Thyroid gland (tissue), 4 donors: ENCODE data around the gene PPP1R3F. TPM values are rescaled to one million over a fixed set of nuclear protein-coding genes. Genes with fewer than 3 reads are reported as not detected.

ENCODE experiments used
- DNase-seq, 2 donors: peaks; one replicate each; pipeline ENCODE4 v3.0.0-alpha.2; 2019
- H3K27ac ChIP-seq, 3 donors: fragments of 200-600 bp; sonication (generic); 1 replicate in 2 of 3; 2 replicates in 1 of 3; pipeline ENCODE4 v1.5.1; 2016 to 2019; ENCODE audit warnings: mild to moderate bottlenecking in 1 of 3, moderate library complexity in 1 of 3
- H3K27me3 ChIP-seq: fragments of 200-600 bp; sonication (generic); one replicate; pipeline ENCODE4 v1.5.1; 2019
- H3K36me3 ChIP-seq, 2 donors: fragments of 200-600 bp; sonication (generic); one replicate each; pipeline ENCODE4 v1.5.1; 2016 to 2019
- H3K4me1 ChIP-seq, 2 donors: fragments of 200-600 bp; sonication (generic); one replicate each; pipeline ENCODE4 v1.5.1; 2017 to 2019
- H3K4me3 ChIP-seq, 3 donors: fragments of 200-600 bp; sonication (generic); replicated peaks in 1 of 3; 1 replicate in 2 of 3; 2 replicates in 1 of 3; pipeline ENCODE4 v1.5.1; 2016; ENCODE audit warnings: mild to moderate bottlenecking in 1 of 3
- H3K9me3 ChIP-seq: fragments of 200-600 bp; sonication (generic); one replicate; pipeline ENCODE4 v1.5.1; 2017
- POLR2A ChIP-seq, 2 donors: fragments of 450-650 bp; IDR thresholded peaks; one replicate each; pipeline ENCODE4 v1.6.1; 2017; ENCODE audit warnings: antibody characterized with exemption in 2 of 2, mild to moderate bottlenecking in 2 of 2, moderate library complexity in 1 of 2
- WGBS, 2 donors: methylation state at CpG; one replicate each; pipeline ENCODE4 v1.1.5; 2017; 5-methylcytosine and 5-hydroxymethylcytosine counted together
- intact Hi-C: fragments of 100-400 bp; cut with DNase I; formaldehyde crosslinking; loops from one replicate; pipeline ENCODE4 v1.15.1; 2023
- total RNA-seq, 4 donors: library from RNA; depleted of rRNA; stranded (reverse); fragments of >200 nt; gene quantifications; one replicate each; pipeline ENCODE4 v1.2.3, GENCODE V29; 2016
- TF ChIP-seq, protein P1 (sequence below), 6 experiments: fragments of 200-600 bp in 3 of 6; fragments of 450-650 bp in 3 of 6; sonication (generic) in 3 of 6; IDR thresholded peaks; one replicate each; pipeline ENCODE4 v1.5.1; 2016 to 2019; ENCODE audit warnings: antibody characterized with exemption in 6 of 6, mild to moderate bottlenecking in 2 of 6, inconsistent platforms in 1 of 6, moderate library complexity in 1 of 6

PPP1R3F gene
- total RNA-seq, 4 donors from 2014 or later: 7.7 to 15.7 (median 12.5) TPM

DNA sequence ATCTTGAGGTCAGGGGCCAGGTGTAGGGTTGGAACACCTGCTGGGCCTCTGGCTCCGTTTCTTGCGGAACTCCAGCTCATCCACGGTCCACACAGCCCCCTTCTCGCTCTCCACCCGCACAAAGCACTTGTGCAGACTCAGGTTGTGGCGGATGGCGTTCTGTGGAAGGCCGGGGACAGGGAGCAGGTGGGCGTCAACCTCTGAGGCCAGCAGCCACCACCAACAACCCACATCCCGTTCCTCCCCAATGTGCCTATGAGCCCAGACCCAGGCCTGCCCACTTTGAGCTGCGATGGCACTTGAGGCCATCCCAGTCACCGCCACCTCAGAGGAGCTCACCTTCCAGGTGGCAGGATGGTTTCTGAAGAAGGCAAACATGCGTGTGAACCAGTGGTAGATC is 18.3 kb upstream of the PPP1R3F start:
- no peak for TF ChIP-seq POLR2A (IDR thresholded peaks at IDR 0.05)
- TF ChIP-seq, protein P1, sequence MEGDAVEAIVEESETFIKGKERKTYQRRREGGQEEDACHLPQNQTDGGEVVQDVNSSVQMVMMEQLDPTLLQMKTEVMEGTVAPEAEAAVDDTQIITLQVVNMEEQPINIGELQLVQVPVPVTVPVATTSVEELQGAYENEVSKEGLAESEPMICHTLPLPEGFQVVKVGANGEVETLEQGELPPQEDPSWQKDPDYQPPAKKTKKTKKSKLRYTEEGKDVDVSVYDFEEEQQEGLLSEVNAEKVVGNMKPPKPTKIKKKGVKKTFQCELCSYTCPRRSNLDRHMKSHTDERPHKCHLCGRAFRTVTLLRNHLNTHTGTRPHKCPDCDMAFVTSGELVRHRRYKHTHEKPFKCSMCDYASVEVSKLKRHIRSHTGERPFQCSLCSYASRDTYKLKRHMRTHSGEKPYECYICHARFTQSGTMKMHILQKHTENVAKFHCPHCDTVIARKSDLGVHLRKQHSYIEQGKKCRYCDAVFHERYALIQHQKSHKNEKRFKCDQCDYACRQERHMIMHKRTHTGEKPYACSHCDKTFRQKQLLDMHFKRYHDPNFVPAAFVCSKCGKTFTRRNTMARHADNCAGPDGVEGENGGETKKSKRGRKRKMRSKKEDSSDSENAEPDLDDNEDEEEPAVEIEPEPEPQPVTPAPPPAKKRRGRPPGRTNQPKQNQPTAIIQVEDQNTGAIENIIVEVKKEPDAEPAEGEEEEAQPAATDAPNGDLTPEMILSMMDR (IDR thresholded peaks at IDR 0.05): no peak
- H3K9me3 ChIP-seq: no peaks in the 10 kb centered on the region
- H3K27ac ChIP-seq: no peak overlapping the region
- no peak overlapping the region for H3K4me3 ChIP-seq
- intact Hi-C loops: no loop called here
- WGBS, 2 donors: 93% methylated on average over 3 to 12 of the region's 13 CpGs
- no peaks in the 10 kb centered on the region for H3K4me1 ChIP-seq
- no peak for DNase-seq
- H3K36me3 ChIP-seq: no peaks in the 10 kb centered on the region
- no peaks in the 10 kb centered on the region for H3K27me3 ChIP-seq

DNA sequence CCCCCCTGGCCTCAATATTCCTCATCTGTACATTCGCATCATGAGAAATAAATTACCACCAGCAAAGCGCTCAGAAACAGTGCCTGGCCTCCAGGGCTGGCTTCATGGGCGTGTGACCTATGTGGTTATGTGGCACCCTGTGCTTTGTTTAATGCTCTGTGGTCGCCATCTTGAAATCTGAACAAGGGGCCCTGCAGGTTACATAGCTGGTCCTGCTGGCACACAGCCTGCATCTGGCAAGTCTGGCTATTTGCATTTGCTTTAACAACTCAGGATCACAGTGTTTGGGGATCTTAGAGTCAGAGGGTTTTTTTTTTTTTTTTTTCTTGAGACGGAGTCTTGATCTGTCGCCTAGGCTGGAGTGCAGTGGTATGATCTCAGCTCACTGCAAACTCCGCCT is 15.0 kb upstream of the PPP1R3F start:
- no peaks in the 10 kb centered on the region for H3K4me1 ChIP-seq
- H3K4me3 ChIP-seq: no peak overlapping the region
- TF ChIP-seq, protein P1 (IDR thresholded peaks at IDR 0.05): no peak
- TF ChIP-seq POLR2A (IDR thresholded peaks at IDR 0.05): no peak
- intact Hi-C loops: no loop called here
- WGBS, 2 donors: 83 to 95% methylated on average over 7 of the region's 7 CpGs
- H3K36me3 ChIP-seq: no peaks in the 10 kb centered on the region
- H3K27ac ChIP-seq: no peak overlapping the region
- no peak for DNase-seq
- no peaks in the 10 kb centered on the region for H3K9me3 ChIP-seq
- H3K27me3 ChIP-seq: no peaks in the 10 kb centered on the region

- TF ChIP-seq POLR2A (IDR thresholded peaks at IDR 0.05): no peak
- TF ChIP-seq, protein P1 (IDR thresholded peaks at IDR 0.05): no peak
- H3K4me1 ChIP-seq: no peaks in the 10 kb centered on the region
- no peaks in the 10 kb centered on the region for H3K9me3 ChIP-seq
- H3K36me3 ChIP-seq: no peaks in the 10 kb centered on the region
- no peak overlapping the region for H3K4me3 ChIP-seq
- intact Hi-C loops: no loop called here
- no peak overlapping the region for H3K27ac ChIP-seq
- WGBS, 2 donors: 67 to 74% methylated on average over 3 to 4 of the region's 9 CpGs
- no peaks in the 10 kb centered on the region for H3K27me3 ChIP-seq
- DNase-seq: no peak
These were observed 13.2 kb upstream of the PPP1R3F start for GRCh38 chrX:49256268-49256995.

GRCh38 chrX:49257074-49257790 is 12.4 kb upstream of the PPP1R3F start:
- no peak for DNase-seq
- intact Hi-C loops: no loop called here
- H3K4me3 ChIP-seq: no peak overlapping the region
- H3K27me3 ChIP-seq: no peaks in the 10 kb centered on the region
- no peaks in the 10 kb centered on the region for H3K4me1 ChIP-seq
- H3K36me3 ChIP-seq: no peaks in the 10 kb centered on the region
- TF ChIP-seq POLR2A (IDR thresholded peaks at IDR 0.05): no peak
- TF ChIP-seq, protein P1 (IDR thresholded peaks at IDR 0.05): no peak
- H3K9me3 ChIP-seq: no peaks in the 10 kb centered on the region
- no peak overlapping the region for H3K27ac ChIP-seq
- WGBS, 2 donors: 71 to 80% methylated on average over 1 to 3 of the region's 14 CpGs
